Left kidney (tissue), 2 donors: ENCODE measurements around the gene PFKFB4. TPM values are rescaled to one million over a fixed set of nuclear protein-coding genes. Genes with fewer than 3 reads are reported as not detected.
"Not testable (repeated sequence)": the region's sequence is repeated elsewhere in the genome, so short reads cannot be mapped to it uniquely, and the experiment has no call there.

Source experiments
- DNase-seq: peaks from one replicate; pipeline ENCODE4 v3.0.0-alpha.2; 2013
- polyA plus RNA-seq: library from polyadenylated mRNA; unstranded; fragments of 120-200 nt; gene quantifications from one replicate; pipeline ENCODE4 v1.2.1, GENCODE V29; 2013; ENCODE audit not compliant: insufficient read length

Gene PFKFB4
- polyA plus RNA-seq, 1 donor: 4.3 TPM

- no peak for DNase-seq
Observed at GRCh38 chr3:48500656-48501055, 55.9 kb downstream of the PFKFB4 start.

DNA sequence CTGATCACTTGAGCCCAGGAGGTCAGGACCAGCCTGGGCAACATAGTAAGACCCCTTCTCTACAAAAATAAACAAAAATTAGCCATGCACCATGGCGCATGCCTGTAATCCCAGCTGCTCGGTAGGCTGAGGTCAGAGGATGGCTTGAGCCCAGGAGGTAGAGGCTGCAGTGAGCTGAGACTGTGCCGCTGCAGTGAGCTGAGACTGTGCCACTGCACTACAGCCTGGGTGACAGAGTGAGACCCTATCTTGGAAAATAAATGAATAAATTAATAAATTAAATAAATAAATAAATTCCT lies 63.5 kb downstream of the PFKFB4 start:
- DNase-seq: no peak

GRCh38 chr3:48492461-48493202 lies 64.0 kb downstream of the PFKFB4 start:
- no peak for DNase-seq

DNA sequence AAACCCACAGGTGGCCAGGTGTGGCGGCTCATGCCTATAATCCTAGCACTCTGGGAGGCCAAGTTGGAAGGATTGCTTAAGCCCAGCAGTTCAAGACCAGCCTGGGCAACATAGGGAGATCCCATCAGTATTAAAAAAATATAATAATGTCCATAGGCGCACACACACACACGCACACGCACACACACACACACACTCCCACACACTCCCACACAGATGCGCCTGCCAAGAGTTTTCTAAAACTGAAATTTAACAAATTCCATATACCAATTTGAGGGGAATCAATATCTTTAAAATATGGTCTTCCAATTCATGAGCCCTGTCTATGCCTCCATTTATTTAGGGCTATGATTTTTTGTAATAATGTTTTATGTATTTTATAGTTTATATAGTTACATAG lies 69.7 kb downstream of the PFKFB4 start:
- DNase-seq: no peak

DNA sequence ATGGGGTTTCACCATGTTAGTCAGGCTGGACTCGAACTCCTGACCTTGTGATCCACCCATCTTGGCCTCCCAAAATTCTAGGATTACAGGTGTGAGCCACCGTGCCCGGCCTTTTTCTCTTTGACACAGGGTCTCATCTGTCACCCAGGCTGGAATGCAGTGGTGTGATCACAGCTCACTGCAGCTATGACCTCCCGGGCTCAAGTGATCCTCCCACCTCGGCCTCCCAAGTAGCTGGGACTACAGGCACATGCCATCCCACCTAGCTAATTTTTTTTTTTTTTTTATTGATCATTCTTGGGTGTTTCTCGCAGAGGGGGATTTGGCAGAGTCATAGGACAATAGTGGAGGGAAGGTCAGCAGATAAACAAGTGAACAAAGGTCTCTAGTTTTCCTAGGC lies 73.8 kb downstream of the PFKFB4 start:
- not testable (repeated sequence) for DNase-seq

- not testable (repeated sequence) for DNase-seq
Observed at GRCh38 chr3:48480891-48481290, 75.7 kb downstream of the PFKFB4 start.

DNA sequence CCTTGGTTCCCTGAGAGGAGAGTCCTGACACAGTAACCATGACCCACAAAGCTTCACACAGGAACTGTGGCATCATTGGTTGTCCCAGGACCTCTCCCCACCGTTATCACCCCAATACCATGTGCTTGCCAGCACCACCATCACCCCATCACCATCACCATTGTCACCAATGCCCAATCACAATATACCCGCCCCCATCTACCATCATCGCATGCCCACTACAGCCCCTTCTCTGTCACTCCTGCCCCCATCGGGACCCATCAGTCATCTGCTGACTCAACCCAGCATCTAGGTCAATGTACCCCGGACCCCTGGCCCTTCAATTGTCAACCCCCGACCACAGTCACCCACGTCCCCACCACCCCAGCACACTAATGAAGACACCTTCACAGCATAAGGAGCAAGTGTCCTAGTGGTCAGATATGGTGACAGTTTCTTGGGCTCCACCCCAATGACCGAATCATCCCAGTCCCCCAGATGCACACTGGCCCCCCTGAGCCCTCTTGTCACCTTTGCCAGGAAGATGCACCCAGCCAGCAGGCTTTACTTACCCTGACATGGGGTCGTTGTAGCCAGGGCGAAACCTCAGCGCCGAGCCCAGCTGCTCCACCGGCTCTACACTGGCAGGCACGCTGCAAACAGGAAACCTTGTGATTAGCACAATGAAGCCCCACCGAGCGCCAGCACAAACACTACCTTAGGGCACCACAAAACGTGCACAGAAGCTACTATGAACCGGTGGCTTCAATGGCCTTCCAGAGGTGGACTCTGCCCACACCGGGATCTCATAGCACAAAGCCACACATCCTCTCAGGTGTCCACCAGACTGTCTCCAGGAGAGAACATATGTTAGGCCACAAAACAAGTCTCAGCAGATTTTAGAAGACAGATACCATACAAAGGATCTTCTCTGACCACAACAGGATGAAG lies 77.7 kb downstream of the PFKFB4 start:
- DNase-seq: no peak

DNA sequence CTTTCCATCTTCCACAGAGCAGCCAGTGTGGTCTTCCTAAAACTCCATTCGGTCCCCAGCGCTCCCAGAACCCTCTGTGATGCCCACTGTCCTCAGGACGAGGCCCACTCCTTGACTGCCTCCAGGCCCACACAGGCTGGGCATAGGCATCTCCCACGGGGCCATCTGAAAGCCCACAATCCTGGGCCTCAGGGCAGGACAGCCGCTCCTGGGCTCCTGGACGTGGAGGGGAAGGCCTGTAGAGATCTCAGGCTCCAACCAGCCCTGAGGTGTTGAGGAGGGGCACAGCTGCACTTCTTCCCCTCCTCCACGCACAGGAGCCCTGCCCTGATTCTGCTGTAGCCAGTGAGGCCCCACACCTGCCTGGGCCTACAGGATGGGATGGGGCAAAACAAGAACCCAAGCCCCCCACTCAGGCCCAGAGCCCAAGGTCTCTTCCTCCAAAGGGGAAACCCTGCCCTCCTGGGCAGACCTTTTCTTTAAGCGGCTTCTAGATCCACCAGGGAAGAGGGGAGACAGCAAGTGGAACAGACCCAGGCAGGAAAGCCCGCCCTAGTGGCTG lies 78.6 kb downstream of the PFKFB4 start:
- DNase-seq: no peak

DNA sequence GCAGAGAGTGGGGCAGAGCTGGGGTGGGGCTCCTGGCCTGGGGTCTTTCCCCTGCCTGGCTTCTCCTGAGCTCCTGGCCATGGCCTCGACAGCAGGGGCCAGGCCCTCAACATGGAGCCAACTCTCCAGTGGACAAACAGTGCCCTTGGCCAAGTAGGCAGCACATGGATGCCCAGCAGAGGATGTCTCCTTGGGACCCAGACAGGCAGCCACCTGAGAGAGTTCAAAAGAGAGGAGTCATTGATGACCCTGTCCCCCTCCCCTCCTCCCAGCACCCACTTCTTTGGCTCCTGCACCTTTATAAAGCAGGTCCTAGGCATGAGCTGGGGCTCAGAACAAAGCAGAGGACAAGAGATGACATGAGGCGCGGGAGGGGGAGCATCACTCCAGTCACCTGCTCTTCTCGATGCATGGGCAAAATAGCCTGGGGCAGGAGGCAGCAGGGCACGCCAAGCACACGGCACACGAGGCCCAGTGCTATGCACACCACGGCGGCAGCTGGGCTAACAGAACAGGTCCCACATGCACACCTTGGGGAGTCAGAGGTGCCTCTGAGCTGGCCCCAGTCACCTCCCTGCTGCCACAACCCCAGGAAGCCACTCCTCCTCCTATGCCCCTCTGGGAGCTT lies 80.1 kb downstream of the PFKFB4 start:
- no peak for DNase-seq

DNA sequence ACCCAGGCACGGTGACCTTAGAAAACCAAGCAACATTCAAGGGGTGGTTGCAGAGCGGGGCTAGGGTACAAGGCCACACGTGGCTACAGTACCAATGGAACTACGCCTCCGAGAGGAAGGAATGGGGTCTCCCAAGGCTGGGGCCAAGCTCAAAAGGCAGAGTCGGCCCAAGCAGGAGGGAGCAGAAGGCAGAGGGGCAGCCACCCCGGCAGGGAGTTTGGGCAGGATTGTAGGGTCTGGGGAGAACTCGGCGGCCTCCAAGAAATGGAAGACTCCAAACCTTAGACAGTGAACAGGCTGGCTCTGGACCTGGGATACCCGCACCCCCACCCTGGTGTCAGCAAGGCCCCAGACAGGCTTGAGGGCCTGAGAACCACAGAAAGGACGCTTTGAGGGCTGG lies 81.4 kb downstream of the PFKFB4 start:
- DNase-seq: no peak

GRCh38 chr3:48474619-48475018 lies 82.0 kb downstream of the PFKFB4 start:
- peak; percentile 6 for DNase-seq

DNA sequence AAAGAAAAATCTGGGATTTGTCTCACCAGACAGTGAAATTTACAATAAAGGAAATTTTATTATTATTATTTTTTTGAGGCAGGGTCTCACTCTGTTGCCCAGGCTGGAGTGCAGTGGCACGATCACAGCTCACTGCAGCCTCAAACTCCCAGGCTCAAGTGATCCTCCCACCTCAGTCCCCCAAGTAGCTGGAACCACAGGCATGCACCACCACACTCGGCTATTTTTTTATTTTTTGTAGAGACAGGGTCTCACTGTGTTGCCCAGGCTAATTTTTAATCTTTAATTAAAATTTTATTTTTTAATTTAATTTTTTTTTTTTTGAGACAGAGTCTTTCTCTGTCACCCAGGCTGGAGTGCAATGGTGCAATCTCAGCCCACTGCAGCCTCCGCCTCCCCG lies 82.6 kb downstream of the PFKFB4 start:
- not testable (repeated sequence) for DNase-seq

- no peak for DNase-seq
Observed at GRCh38 chr3:48473617-48473952, 83.0 kb downstream of the PFKFB4 start.

DNA sequence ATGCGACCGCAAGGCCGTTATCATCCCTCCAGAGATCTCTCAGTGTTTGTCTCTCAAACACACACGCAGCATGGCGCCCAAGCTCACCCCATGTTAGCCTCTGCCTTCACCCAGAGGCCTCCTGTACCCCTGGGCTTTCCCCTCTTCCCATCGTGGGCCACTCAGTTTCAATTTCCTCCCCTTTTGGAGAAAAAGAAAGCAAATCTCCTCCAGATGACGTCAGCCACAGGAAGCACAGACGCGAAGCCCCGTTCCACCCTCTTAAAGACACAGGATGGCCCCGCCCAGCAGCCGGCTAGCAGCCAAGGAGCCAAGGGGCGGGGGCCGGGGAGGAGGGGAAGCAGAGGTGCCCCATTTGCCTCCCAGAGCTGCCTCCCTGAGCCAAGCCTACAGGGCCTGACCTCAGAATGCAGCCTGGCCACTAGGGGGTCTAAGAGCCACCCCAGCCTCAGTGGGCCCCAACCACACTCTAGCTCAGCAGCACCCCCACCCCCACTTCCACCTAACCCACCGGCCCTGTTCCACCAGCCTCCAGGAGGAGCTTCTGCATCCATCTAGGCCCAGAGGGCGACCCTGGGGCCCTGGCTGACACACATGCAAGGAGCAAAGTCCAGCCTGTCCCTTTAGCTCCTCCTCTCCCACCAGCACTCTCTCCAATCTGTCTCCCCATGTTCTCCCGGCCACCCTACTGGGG lies 83.5 kb downstream of the PFKFB4 start:
- peak; percentile 92 for DNase-seq

DNA sequence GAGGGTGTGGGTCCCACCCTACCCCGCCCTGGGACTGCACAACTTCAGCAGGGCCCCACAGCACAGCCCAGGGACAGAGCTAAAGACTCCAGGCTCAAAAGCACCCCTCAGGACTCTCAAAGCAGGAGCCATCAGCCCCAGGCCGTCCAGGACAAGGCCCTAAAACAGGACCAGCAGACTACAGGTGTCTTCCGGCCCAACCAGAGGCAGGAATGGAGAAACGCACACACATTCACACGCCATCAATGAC lies 84.0 kb downstream of the PFKFB4 start:
- no peak for DNase-seq

DNA sequence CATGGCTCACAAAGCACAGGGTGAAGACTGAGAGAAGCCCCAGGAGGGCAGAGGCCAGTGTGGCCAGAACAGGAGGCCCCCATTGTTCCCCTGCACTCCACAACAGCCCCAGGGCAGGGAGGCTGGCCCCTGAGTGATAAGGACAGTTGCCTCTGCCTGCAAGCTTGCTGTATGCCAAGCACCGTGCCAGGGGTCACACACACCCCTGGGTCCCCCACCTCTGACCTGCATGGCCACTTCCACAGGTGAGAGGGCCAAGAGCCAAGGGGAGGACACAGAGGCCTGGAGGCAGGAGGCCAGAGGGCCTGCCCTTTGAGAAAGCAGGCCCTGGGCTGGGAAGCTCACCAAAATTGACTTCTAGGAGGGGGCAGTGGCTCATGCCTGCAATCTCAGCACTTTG lies 86.3 kb downstream of the PFKFB4 start:
- no peak for DNase-seq

DNA sequence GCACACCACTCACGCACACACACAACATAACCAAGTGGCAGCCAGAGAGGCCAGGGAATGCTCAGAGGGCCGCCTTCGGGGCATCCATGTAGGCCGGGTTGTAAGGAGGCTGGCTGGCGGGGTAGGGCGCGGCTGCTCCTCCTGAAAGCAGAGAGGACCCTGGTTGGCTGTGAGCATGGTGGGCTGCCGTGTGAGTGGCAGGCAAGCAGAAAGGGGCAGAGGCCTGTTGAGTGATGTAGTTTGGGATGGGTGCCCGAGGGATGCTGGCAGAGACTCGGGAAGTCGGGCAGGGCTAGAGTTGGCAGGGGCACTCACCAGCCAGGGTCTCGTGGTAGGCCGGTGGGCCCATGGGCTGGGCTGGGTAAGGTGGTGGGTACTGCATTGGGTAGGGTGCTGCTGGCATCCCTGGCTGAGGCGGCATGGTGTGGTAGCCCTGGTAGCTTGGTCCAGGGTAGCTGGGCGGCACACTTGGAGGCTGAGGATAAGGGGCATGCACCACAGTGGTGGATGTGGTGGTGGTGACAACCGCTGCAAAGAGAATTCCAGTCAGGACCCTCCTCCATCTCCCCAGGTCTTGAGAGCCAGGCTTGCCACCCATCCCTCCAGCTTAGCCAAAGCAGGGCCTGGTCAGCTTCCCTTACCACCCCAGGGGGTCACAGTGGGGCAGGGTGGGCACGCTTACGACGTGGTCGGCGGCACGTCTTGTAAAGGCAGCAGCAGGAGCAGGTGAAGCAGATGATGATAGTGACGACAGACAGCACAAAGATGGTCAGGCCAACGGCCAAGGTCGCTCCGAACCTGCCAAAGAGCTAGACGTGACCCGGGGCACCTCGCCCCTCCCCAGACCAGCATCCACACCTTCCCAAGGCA lies 87.3 kb downstream of the PFKFB4 start:
- no peak for DNase-seq

DNA sequence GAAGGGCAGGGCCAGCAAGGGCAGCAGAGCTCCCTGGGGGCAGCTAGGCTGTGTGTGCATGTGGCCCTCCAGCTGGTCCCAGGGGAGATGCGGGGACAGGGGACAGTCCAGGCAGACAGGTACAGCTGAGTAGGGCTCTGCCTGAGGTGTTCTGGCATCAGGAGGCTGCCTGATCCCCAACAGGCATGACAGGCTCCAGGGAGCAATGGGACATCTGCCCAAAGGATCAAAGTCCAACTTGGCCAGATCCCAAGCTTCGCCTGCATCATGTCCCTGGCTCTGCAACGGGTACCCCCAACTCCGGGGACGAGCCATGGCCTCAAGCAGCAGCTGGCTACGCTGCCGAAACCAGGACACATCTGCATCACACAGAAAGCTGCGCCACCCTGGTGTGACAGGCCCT lies 88.3 kb downstream of the PFKFB4 start:
- DNase-seq: no peak
